H1 (cell line): Measurements from ENCODE around the gene CAPN1. TPM values are rescaled to one million over a fixed set of nuclear protein-coding genes. Genes with fewer than 3 reads are reported as not detected.

Source experiments
- BRCA1 ChIP-seq: IDR thresholded peaks from 2 replicates; pipeline ENCODE4 v1.6.1; 2012; ENCODE audit warnings: low read depth, low read length, improper control_type of control experiment
- CEBPB ChIP-seq: IDR thresholded peaks from 2 replicates; pipeline ENCODE4 v1.6.1; 2012; ENCODE audit warnings: low read depth, low read length
- CHD1 ChIP-seq: IDR thresholded peaks from 2 replicates; pipeline ENCODE4 v1.6.1; 2012; ENCODE audit warnings: low read depth, low read length, improper control_type of control experiment
- CHD2 ChIP-seq: IDR thresholded peaks from 2 replicates; pipeline ENCODE4 v1.6.1; 2012; ENCODE audit warnings: low read length, improper control_type of control experiment
- CREB1 ChIP-seq: IDR thresholded peaks from 2 replicates; pipeline ENCODE4 v1.6.1; 2012; ENCODE audit warnings: inconsistent platforms
- EZH2 ChIP-seq: fragments of 200-600 bp; sonication (generic); IDR thresholded peaks from 2 replicates; pipeline ENCODE4 v1.7.1; 2012; ENCODE audit warnings: low read depth, mild to moderate bottlenecking, moderate library complexity, low read length, inconsistent platforms; ENCODE audit not compliant: severe bottlenecking
- GTF2F1 ChIP-seq: IDR thresholded peaks from 2 replicates; pipeline ENCODE4 v1.6.1; 2012; ENCODE audit warnings: low read depth, low read length, improper control_type of control experiment, borderline replicate concordance
- HDAC2 ChIP-seq, 2 experiments: fragments of 300-600 bp in 1 of 2; sonication (generic) in 1 of 2; IDR thresholded peaks; 2 replicates each; pipeline ENCODE4 v1.6.1; 2011 to 2012; ENCODE audit warnings: low read depth in 2 of 2, low read length in 2 of 2, mild to moderate bottlenecking in 2 of 2, moderate library complexity in 2 of 2, borderline replicate concordance in 1 of 2, inconsistent platforms in 1 of 2
- HDAC6 ChIP-seq: IDR thresholded peaks from one replicate; pipeline ENCODE4 v1.7.1; 2012; ENCODE audit warnings: low read depth, mild to moderate bottlenecking, inconsistent platforms, low read length, moderate library complexity
- JUND ChIP-seq: IDR thresholded peaks from 2 replicates; pipeline ENCODE4 v1.6.1; 2011; ENCODE audit warnings: mild to moderate bottlenecking, improper control_type of control experiment, low read length
- KDM1A ChIP-seq: fragments of 200-600, 300-600 bp; sonication (generic); IDR thresholded peaks from 2 replicates; pipeline ENCODE4 v1.7.1; 2016; ENCODE audit warnings: mild to moderate bottlenecking, low read length, borderline replicate concordance
- KDM5A ChIP-seq: fragments of 200-600 bp; IDR thresholded peaks from 2 replicates; pipeline ENCODE4 v1.7.1; 2012; ENCODE audit warnings: mild to moderate bottlenecking, low read length, inconsistent platforms, mixed read lengths
- MAFK ChIP-seq: IDR thresholded peaks from 2 replicates; pipeline ENCODE4 v1.6.1; 2012; ENCODE audit warnings: low read depth, mild to moderate bottlenecking, improper control_type of control experiment, low read length
- NRF1 ChIP-seq: IDR thresholded peaks from 2 replicates; pipeline ENCODE4 v1.6.1; 2011; ENCODE audit warnings: mild to moderate bottlenecking, low read depth, low read length, improper control_type of control experiment
- RAD21 ChIP-seq, 2 experiments: IDR thresholded peaks in 1 of 2; conservative IDR thresholded peaks in 1 of 2; 2 replicates each; pipeline ENCODE4 v1.6.1; 2011; ENCODE audit warnings: low read depth in 2 of 2, low read length in 2 of 2, improper control_type of control experiment in 1 of 2, inconsistent platforms in 1 of 2, mild to moderate bottlenecking in 1 of 2, moderate library complexity in 1 of 2
- RBBP5 ChIP-seq: IDR thresholded peaks from 2 replicates; pipeline ENCODE4 v1.7.1; 2012; ENCODE audit warnings: low read depth, mild to moderate bottlenecking, inconsistent platforms, low read length, moderate library complexity, borderline replicate concordance
- RFX5 ChIP-seq: IDR thresholded peaks from 2 replicates; pipeline ENCODE4 v1.6.1; 2011; ENCODE audit warnings: low read depth, low read length, improper control_type of control experiment, borderline replicate concordance
- RNF2 ChIP-seq: fragments of 200-900, 300-1000 bp; sonication (generic); IDR thresholded peaks from 2 replicates; pipeline ENCODE4 v1.7.1; 2016; ENCODE audit warnings: borderline replicate concordance, low read depth, mild to moderate bottlenecking, antibody characterized with exemption, low read length; ENCODE audit not compliant: poor library complexity, severe bottlenecking; ENCODE audit errors: missing control alignments
- RXRA ChIP-seq: IDR thresholded peaks from 2 replicates; pipeline ENCODE4 v1.6.1; 2011; ENCODE audit warnings: low read depth, mild to moderate bottlenecking, low read length, moderate library complexity; ENCODE audit not compliant: insufficient read depth
- SIRT6 ChIP-seq: IDR thresholded peaks from one replicate; pipeline ENCODE4 v1.7.1; 2012; ENCODE audit warnings: low read length, inconsistent platforms
- SP1 ChIP-seq: IDR thresholded peaks from 2 replicates; pipeline ENCODE4 v1.6.1; 2011; ENCODE audit warnings: low read depth, low read length
- SUZ12 ChIP-seq: fragments of 200-600 bp; sonication (generic); IDR thresholded peaks from 2 replicates; pipeline ENCODE4 v1.6.1; 2012; ENCODE audit warnings: mild to moderate bottlenecking, inconsistent platforms, low read length, moderate library complexity, mixed read lengths
- TAF1 ChIP-seq: IDR thresholded peaks from 2 replicates; pipeline ENCODE4 v1.6.1; 2011; ENCODE audit warnings: mild to moderate bottlenecking, low read depth, low read length
- TBP ChIP-seq: IDR thresholded peaks from 2 replicates; pipeline ENCODE4 v1.6.1; 2011; ENCODE audit warnings: low read depth, low read length, improper control_type of control experiment
- TEAD4 ChIP-seq: IDR thresholded peaks from 2 replicates; pipeline ENCODE4 v1.6.1; 2012; ENCODE audit warnings: low read depth, low read length, inconsistent platforms, mixed read lengths
- YY1 ChIP-seq: IDR thresholded peaks from 2 replicates; pipeline ENCODE4 v1.6.1; 2011; ENCODE audit warnings: low read depth, mild to moderate bottlenecking, low read length
- polyA plus RNA-seq, 7 experiments: library from polyadenylated mRNA; depleted of rRNA in 3 of 7; stranded (reverse) in 5 of 7; unstranded in 2 of 7; fragments of >200 nt in 5 of 7; fragments of 200-250 nt in 2 of 7; gene quantifications; 1 replicate in 5 of 7; 2 replicates in 1 of 7; 4 replicates in 1 of 7; pipeline versions ENCODE4 v1.2.1 to v1.2.3, GENCODE V29; 2011 to 2013; ENCODE audit warnings: missing spikeins in 2 of 7, mixed read lengths in 2 of 7
- total RNA-seq: library from RNA; stranded (reverse); fragmentation: NEBNext Ultra II Directional; extraction: Animal tissue kit (Norgen Biotek cat#: 25700); gene quantifications from 2 replicates; pipeline ENCODE4 v1.2.1, GENCODE V29; 2021

CAPN1 gene
- total and polyA plus RNA-seq, 2 of the 8 experiments (the other 6 are each of a cell fraction or from before 2014, with no cell fraction given), result 194 to 233 TPM

DNA sequence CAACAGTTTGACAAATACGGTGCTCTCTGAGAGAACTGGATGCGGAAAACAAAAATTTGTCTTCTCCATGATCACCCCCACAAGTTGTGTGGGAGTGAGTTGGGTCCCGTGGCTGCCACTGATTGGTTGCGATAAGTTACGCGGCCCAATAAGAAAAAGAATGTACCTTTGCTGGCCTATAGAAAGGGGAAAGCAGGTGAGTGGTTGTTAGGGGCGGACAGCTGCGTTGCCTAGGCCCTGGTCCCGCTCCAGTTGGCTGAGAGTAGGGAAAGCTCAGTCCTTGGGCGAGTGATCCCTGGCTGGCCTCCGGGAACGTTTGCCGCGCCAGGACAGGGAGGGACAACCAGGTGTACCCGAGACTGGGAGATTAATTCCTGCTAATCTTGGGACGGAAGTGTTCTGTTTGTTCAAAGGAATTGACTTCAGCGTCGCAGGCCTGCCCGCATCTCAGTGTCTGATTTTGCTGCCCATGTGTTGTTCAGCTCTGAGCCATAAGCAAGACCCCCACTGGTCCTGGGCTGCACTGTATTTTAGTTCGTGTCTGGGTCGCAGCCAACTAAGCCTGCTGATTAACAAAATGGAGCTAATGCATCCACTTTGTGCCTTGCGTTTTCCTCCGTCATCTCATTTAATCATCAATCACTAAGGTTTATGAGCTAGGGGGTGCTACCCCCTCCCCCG, 46.6 kb upstream of the CAPN1 start (continued):
- TF ChIP-seq HDAC2 (IDR thresholded peaks at IDR 0.05; ENCODE audit: borderline replicate concordance in 1 of 2, low read depth in 2 of 2, low read length in 2 of 2) (no peak), CEBPB (no peak), KDM1A (no peak), EZH2 (no peak), JUND (no peak), TEAD4 (no peak), TBP (peak; percentile 83), YY1 (no peak; the same call in 1 of the 2 replicates), SP1 (peak; percentile 96), BRCA1 (no peak), RFX5 (0 out of 2 replicates have a peak, but pooled peaks have one; percentile 40), KDM5A (no peak), RBBP5 (no peak; the same call in 1 of the 2 replicates), NRF1 (no peak), GTF2F1 (0 out of 2 replicates have a peak, but pooled peaks have one; percentile 71), RNF2 (no peak), SIRT6 (no peak), CHD1 (no peak), CHD2 (peak; percentile 64), TAF1 (peak; percentile 94), RXRA (no peak), SUZ12 (no peak), MAFK (no peak), HDAC6 (no peak), CREB1 (no peak), RAD21 (IDR thresholded peaks at IDR 0.05 in 1 of 2, conservative IDR thresholded peaks at IDR 0.05 in 1 of 2; ENCODE audit: low read depth in 2 of 2, low read length in 2 of 2) (no peak)
